Measurements from ENCODE around the gene BRD3.

DNA sequence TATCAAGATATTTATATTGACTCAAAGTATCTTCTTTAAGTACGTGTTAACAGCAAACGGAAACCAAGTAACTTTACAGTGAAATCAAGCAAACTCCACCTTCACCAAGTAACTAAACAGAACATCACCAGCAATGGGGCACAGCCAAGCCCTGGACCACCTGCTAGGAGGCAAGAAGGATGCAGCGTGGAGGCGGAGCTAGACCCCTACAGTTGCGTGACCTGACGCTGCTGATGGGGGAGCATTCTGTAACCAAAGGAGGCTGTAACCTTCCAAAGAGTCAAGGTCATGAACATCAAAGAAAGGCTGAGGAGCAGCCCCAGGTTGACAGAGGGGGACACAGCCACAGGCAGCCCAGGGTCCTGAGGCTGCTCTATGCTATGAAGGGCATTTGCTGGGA, 81.8 kb downstream of the BRD3 start:
- TF ChIP-seq JUNB (IDR thresholded peaks at IDR 0.05) (no peak), CEBPB (IDR thresholded peaks at IDR 0.05) (no peak), NPAS2 (CRISPR knock-in tag; IDR thresholded peaks at IDR 0.05; ENCODE audit: borderline replicate concordance) (no peak), SMC3 (IDR thresholded peaks at IDR 0.05) (no peak), RCOR1 (IDR thresholded peaks at IDR 0.05; ENCODE audit: low read depth, low read length) (no peak), JUN (IDR thresholded peaks at IDR 0.05) (no peak), RNF2 (IDR thresholded peaks at IDR 0.05; ENCODE audit: borderline replicate concordance, low read depth) (no peak), ESRRA (IDR thresholded peaks at IDR 0.05; ENCODE audit: borderline replicate concordance, low read length) (no peak)
- TF ChIP-seq, protein P1, sequence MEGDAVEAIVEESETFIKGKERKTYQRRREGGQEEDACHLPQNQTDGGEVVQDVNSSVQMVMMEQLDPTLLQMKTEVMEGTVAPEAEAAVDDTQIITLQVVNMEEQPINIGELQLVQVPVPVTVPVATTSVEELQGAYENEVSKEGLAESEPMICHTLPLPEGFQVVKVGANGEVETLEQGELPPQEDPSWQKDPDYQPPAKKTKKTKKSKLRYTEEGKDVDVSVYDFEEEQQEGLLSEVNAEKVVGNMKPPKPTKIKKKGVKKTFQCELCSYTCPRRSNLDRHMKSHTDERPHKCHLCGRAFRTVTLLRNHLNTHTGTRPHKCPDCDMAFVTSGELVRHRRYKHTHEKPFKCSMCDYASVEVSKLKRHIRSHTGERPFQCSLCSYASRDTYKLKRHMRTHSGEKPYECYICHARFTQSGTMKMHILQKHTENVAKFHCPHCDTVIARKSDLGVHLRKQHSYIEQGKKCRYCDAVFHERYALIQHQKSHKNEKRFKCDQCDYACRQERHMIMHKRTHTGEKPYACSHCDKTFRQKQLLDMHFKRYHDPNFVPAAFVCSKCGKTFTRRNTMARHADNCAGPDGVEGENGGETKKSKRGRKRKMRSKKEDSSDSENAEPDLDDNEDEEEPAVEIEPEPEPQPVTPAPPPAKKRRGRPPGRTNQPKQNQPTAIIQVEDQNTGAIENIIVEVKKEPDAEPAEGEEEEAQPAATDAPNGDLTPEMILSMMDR (IDR thresholded peaks at IDR 0.05), result no peak
- TF ChIP-seq, protein P2, sequence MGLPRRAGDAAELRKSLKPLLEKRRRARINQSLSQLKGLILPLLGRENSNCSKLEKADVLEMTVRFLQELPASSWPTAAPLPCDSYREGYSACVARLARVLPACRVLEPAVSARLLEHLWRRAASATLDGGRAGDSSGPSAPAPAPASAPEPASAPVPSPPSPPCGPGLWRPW (IDR thresholded peaks at IDR 0.05), result no peak
- TF ChIP-seq, protein P3, sequence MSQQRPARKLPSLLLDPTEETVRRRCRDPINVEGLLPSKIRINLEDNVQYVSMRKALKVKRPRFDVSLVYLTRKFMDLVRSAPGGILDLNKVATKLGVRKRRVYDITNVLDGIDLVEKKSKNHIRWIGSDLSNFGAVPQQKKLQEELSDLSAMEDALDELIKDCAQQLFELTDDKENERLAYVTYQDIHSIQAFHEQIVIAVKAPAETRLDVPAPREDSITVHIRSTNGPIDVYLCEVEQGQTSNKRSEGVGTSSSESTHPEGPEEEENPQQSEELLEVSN (IDR thresholded peaks at IDR 0.05; ENCODE audit: borderline replicate concordance, low read depth), result no peak
- TF ChIP-seq, protein P4, sequence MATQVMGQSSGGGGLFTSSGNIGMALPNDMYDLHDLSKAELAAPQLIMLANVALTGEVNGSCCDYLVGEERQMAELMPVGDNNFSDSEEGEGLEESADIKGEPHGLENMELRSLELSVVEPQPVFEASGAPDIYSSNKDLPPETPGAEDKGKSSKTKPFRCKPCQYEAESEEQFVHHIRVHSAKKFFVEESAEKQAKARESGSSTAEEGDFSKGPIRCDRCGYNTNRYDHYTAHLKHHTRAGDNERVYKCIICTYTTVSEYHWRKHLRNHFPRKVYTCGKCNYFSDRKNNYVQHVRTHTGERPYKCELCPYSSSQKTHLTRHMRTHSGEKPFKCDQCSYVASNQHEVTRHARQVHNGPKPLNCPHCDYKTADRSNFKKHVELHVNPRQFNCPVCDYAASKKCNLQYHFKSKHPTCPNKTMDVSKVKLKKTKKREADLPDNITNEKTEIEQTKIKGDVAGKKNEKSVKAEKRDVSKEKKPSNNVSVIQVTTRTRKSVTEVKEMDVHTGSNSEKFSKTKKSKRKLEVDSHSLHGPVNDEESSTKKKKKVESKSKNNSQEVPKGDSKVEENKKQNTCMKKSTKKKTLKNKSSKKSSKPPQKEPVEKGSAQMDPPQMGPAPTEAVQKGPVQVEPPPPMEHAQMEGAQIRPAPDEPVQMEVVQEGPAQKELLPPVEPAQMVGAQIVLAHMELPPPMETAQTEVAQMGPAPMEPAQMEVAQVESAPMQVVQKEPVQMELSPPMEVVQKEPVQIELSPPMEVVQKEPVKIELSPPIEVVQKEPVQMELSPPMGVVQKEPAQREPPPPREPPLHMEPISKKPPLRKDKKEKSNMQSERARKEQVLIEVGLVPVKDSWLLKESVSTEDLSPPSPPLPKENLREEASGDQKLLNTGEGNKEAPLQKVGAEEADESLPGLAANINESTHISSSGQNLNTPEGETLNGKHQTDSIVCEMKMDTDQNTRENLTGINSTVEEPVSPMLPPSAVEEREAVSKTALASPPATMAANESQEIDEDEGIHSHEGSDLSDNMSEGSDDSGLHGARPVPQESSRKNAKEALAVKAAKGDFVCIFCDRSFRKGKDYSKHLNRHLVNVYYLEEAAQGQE (IDR thresholded peaks at IDR 0.05), result no peak

Measured in A549 (cell line).